H9 (cell line): ENCODE measurements around the gene PCNX2. TPM values are rescaled to one million over a fixed set of nuclear protein-coding genes. Genes with fewer than 3 reads are reported as not detected.

Experiments
- DNase-seq: peaks from one replicate; pipeline ENCODE4 v3.0.0-alpha.2; 2017
- H2AFZ ChIP-seq: one replicate; pipeline ENCODE4 v1.6.1; 2013; ENCODE audit warnings: mild to moderate bottlenecking, low read length, control low read depth, moderate library complexity
- H2AK5ac ChIP-seq: 2 replicates; pipeline ENCODE4 v1.6.1; 2013; ENCODE audit warnings: low read length, control low read depth, mixed read lengths; ENCODE audit not compliant: insufficient read length
- H2BK120ac ChIP-seq: one replicate; pipeline ENCODE4 v1.6.1; 2013; ENCODE audit warnings: low read depth, mild to moderate bottlenecking, low read length, control low read depth, inconsistent platforms; ENCODE audit not compliant: poor library complexity, severe bottlenecking
- H2BK12ac ChIP-seq: 2 replicates; pipeline ENCODE4 v1.6.1; 2013; ENCODE audit warnings: low read length, control low read depth, mixed read lengths, low read depth; ENCODE audit not compliant: insufficient read length
- H2BK15ac ChIP-seq: 2 replicates; pipeline ENCODE4 v1.6.1; 2013; ENCODE audit warnings: low read depth, low read length, control low read depth
- H2BK20ac ChIP-seq: one replicate; pipeline ENCODE4 v1.6.1; 2013; ENCODE audit warnings: low read depth, mild to moderate bottlenecking, low read length, control low read depth, inconsistent platforms; ENCODE audit not compliant: poor library complexity, severe bottlenecking
- H2BK5ac ChIP-seq: 2 replicates; pipeline ENCODE4 v1.6.1; 2013; ENCODE audit warnings: low read length, control low read depth, mixed read lengths; ENCODE audit not compliant: insufficient read length
- H3K14ac ChIP-seq: 2 replicates; pipeline ENCODE4 v1.6.1; 2013; ENCODE audit warnings: low read length, control low read depth; ENCODE audit not compliant: insufficient read depth
- H3K18ac ChIP-seq: 2 replicates; pipeline ENCODE4 v1.6.1; 2013; ENCODE audit warnings: low read depth, mild to moderate bottlenecking, mixed read lengths, low read length, control low read depth; ENCODE audit not compliant: insufficient read length
- H3K23ac ChIP-seq: 2 replicates; pipeline ENCODE4 v1.6.1; 2013; ENCODE audit warnings: low read length, control low read depth, mixed read lengths, low read depth; ENCODE audit not compliant: insufficient read length
- H3K23me2 ChIP-seq: 2 replicates; pipeline ENCODE4 v1.6.1; 2013; ENCODE audit warnings: low read depth, mild to moderate bottlenecking, mixed read lengths, low read length, control low read depth; ENCODE audit not compliant: insufficient read length, poor library complexity, severe bottlenecking
- H3K27ac ChIP-seq: 2 replicates; pipeline ENCODE4 v1.5.1; 2013; ENCODE audit warnings: low read length, control low read depth, mixed read lengths, low read depth; ENCODE audit not compliant: insufficient read length
- H3K27me3 ChIP-seq: 2 replicates; pipeline ENCODE4 v1.6.1; 2013; ENCODE audit warnings: low read length, control low read depth, inconsistent platforms; ENCODE audit not compliant: insufficient read depth
- H3K4ac ChIP-seq: 2 replicates; pipeline ENCODE4 v1.6.1; 2013; ENCODE audit warnings: low read depth, mild to moderate bottlenecking, control low read depth, inconsistent platforms, low read length, moderate library complexity
- H3K4me1 ChIP-seq: 2 replicates; pipeline ENCODE4 v1.6.1; 2013; ENCODE audit warnings: low read length, control low read depth, inconsistent platforms; ENCODE audit not compliant: insufficient read depth
- H3K4me2 ChIP-seq: 2 replicates; pipeline ENCODE4 v1.6.1; 2013; ENCODE audit warnings: low read length, control low read depth, mixed read lengths; ENCODE audit not compliant: insufficient read length, insufficient read depth
- H3K56ac ChIP-seq: 2 replicates; pipeline ENCODE4 v1.6.1; 2013; ENCODE audit warnings: low read depth, mild to moderate bottlenecking, mixed read lengths, low read length, control low read depth; ENCODE audit not compliant: insufficient read length
- H3K79me1 ChIP-seq: 2 replicates; pipeline ENCODE4 v1.6.1; 2013; ENCODE audit warnings: low read depth, mild to moderate bottlenecking, moderate library complexity, low read length, control low read depth, inconsistent platforms; ENCODE audit not compliant: insufficient read depth, poor library complexity, severe bottlenecking
- H3K79me2 ChIP-seq: 2 replicates; pipeline ENCODE4 v1.6.1; 2013; ENCODE audit warnings: low read length, control low read depth, inconsistent platforms; ENCODE audit not compliant: insufficient read depth
- H3K9ac ChIP-seq: 2 replicates; pipeline ENCODE4 v1.6.1; 2013; ENCODE audit warnings: low read length, control low read depth, mixed read lengths; ENCODE audit not compliant: insufficient read length; ENCODE audit errors: extremely low read depth
- H3K9me3 ChIP-seq: one replicate; pipeline ENCODE4 v1.6.1; 2013; ENCODE audit warnings: low read depth, low read length, inconsistent platforms; ENCODE audit not compliant: control insufficient read depth
- H3T11ph ChIP-seq: one replicate; pipeline ENCODE4 v1.6.1; 2013; ENCODE audit warnings: mild to moderate bottlenecking, low read length, control low read depth, inconsistent platforms
- H4K20me1 ChIP-seq: one replicate; pipeline ENCODE4 v1.6.1; 2013; ENCODE audit not compliant: control insufficient read depth, insufficient read length, insufficient read depth
- H4K5ac ChIP-seq: 2 replicates; pipeline ENCODE4 v1.6.1; 2013; ENCODE audit warnings: low read depth, mild to moderate bottlenecking, mixed read lengths, low read length, control low read depth; ENCODE audit not compliant: insufficient read length
- H4K8ac ChIP-seq: replicated peaks from 2 replicates; pipeline ENCODE4 v1.6.1; 2013; ENCODE audit warnings: low read length, control low read depth, mixed read lengths, low read depth; ENCODE audit not compliant: insufficient read length
- H4K91ac ChIP-seq: 2 replicates; pipeline ENCODE4 v1.6.1; 2013; ENCODE audit warnings: low read depth, mild to moderate bottlenecking, moderate library complexity, mixed read lengths, low read length, control low read depth; ENCODE audit not compliant: insufficient read length
- H3K27ac Mint-ChIP-seq, 3 experiments: 2 replicates in 2 of 3; 3 replicates in 1 of 3; pipeline ENCODE4 v1.8.0; 2020 to 2021; ENCODE audit warnings: mixed read lengths in 3 of 3, mild to moderate bottlenecking in 1 of 3, moderate library complexity in 1 of 3
- H3K27me3 Mint-ChIP-seq: 2 replicates; pipeline ENCODE4 v1.8.0; 2021; ENCODE audit warnings: low read depth, mild to moderate bottlenecking, moderate library complexity, mixed read lengths
- H3K36me3 Mint-ChIP-seq, 3 experiments: 2 replicates in 2 of 3; 3 replicates in 1 of 3; pipeline ENCODE4 v1.8.0; 2020 to 2021; ENCODE audit warnings: low read depth in 3 of 3, mixed read lengths in 3 of 3; ENCODE audit not compliant: insufficient read depth in 1 of 3
- H3K4me1 Mint-ChIP-seq, 2 experiments: 2 replicates each; pipeline ENCODE4 v1.8.0; 2020; ENCODE audit warnings: mixed read lengths in 2 of 2
- H3K4me3 Mint-ChIP-seq, 2 experiments: 2 replicates in 1 of 2; 3 replicates in 1 of 2; pipeline ENCODE4 v1.8.0; 2020 to 2021; ENCODE audit warnings: mild to moderate bottlenecking in 2 of 2, mixed read lengths in 2 of 2, moderate library complexity in 1 of 2
- H3K9me3 Mint-ChIP-seq, 2 experiments: 2 replicates in 1 of 2; 3 replicates in 1 of 2; pipeline ENCODE4 v1.8.0; 2020; ENCODE audit warnings: mild to moderate bottlenecking in 2 of 2, mixed read lengths in 2 of 2, moderate library complexity in 1 of 2
- CTCF ChIP-seq: fragments of 200-600 bp; sonication (generic); conservative IDR thresholded peaks from 3 replicates; pipeline ENCODE4 v1.8.0; 2021; ENCODE audit warnings: antibody characterized with exemption, mild to moderate bottlenecking
- WGBS: extraction: QIAGEN DNeasy Blood & Tissue Kit; methylation state at CpG from one replicate; pipeline ENCODE4 v1.1.7; 2013; ENCODE audit warnings: missing lambda C conversion rate, low lambda C conversion rate, mixed read lengths; ENCODE audit not compliant: insufficient read length; ENCODE audit errors: extremely low coverage; 5-methylcytosine and 5-hydroxymethylcytosine counted together
- total RNA-seq: library from RNA; stranded (reverse); gene quantifications from 2 replicates; pipeline ENCODE4 v1.2.1, GENCODE V29; 2021

The PCNX2 gene
- total RNA-seq, 1 experiment from 2014 or later, result 45.1 TPM

DNA sequence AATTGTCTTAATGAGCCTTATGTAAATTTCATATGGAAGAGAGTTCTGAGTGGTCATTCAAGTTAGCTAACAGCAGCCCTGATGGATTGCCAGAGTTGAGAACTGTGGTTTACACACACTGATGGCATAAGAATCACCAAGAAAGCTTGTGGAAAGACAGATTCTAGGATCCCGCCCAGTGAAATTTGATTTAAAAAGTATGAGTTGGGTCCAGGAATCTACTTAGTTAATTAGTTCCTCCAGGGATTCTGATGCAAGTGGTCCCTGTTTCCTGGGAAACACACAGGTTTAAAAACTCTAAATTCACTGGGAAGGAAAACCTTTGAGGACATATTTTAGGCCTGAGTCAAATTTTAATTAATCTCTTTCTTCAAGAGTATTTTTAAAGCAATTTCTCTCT is 200.8 kb downstream of the PCNX2 start:
- H3K27ac Mint-ChIP-seq, result no peak overlapping the region
- H3K4me3 Mint-ChIP-seq, result no peak overlapping the region
- WGBS, result no CpG with 5 or more reads among the region's 1 CpG

More for the DNA sequence above, 200.8 kb downstream of the PCNX2 start:
- no peaks in the 10 kb centered on the region for H3K4me1 Mint-ChIP-seq
- H3K56ac ChIP-seq, result no peak overlapping the region
- no peak overlapping the region for H2BK15ac ChIP-seq
- H2AFZ ChIP-seq, result no peak overlapping the region
- no peak overlapping the region for H3K4ac ChIP-seq
- H4K8ac ChIP-seq, result no peak overlapping the region
- H3K4me1 ChIP-seq, result no peaks in the 10 kb centered on the region
- no peaks in the 10 kb centered on the region for H3K79me1 ChIP-seq
- no peak for TF ChIP-seq CTCF
- no peak overlapping the region for H2AK5ac ChIP-seq
- no peak overlapping the region for H3T11ph ChIP-seq
- H2BK120ac ChIP-seq, result no peak overlapping the region
- H4K20me1 ChIP-seq, result no peaks in the 10 kb centered on the region
- H4K5ac ChIP-seq, result no peak overlapping the region
- H2BK20ac ChIP-seq, result no peak overlapping the region
- no peaks in the 10 kb centered on the region for H3K27me3 Mint-ChIP-seq
- no peaks in the 10 kb centered on the region for H3K79me2 ChIP-seq
- no peak for DNase-seq
- no peaks in the 10 kb centered on the region for H3K9me3 Mint-ChIP-seq
- no peaks in the 10 kb centered on the region for H3K9me3 ChIP-seq
- H3K27me3 ChIP-seq, result no peaks in the 10 kb centered on the region
- no peak overlapping the region for H3K23ac ChIP-seq
- no peak overlapping the region for H3K9ac ChIP-seq
- H3K18ac ChIP-seq, result no peak overlapping the region
- H3K14ac ChIP-seq, result no peak overlapping the region
- H3K4me2 ChIP-seq, result no peak overlapping the region
- H2BK12ac ChIP-seq, result no peak overlapping the region
- H2BK5ac ChIP-seq, result no peak overlapping the region
- no peak overlapping the region for H3K27ac ChIP-seq
- no peak overlapping the region for H4K91ac ChIP-seq
- H3K23me2 ChIP-seq, result no peaks in the 10 kb centered on the region
- H3K36me3 Mint-ChIP-seq, result peaks cover 9 to 15% (median 10%) of the 10 kb centered on the region in 3 experiments; a peak in 6 of 7 replicates
